WERI-Rb-1 (cell line): ENCODE measurements around the gene SNX19.

Source experiments
- DNase-seq: peaks from one replicate; pipeline ENCODE4 v3.0.0-alpha.2; 2020
- H3K27ac ChIP-seq: fragments of 250-450 bp; sonication (Bioruptor Pico); 2 replicates; pipeline ENCODE4 v1.5.1; 2020; ENCODE audit warnings: mild to moderate bottlenecking, moderate library complexity
- H3K27me3 ChIP-seq: fragments of 250-450 bp; sonication (Bioruptor Pico); 2 replicates; pipeline ENCODE4 v1.5.1; 2021; ENCODE audit warnings: mild to moderate bottlenecking, low read depth, moderate library complexity; ENCODE audit not compliant: insufficient read depth, severe bottlenecking
- H3K36me3 ChIP-seq: fragments of 250-450 bp; sonication (Bioruptor Pico); 2 replicates; pipeline ENCODE4 v1.5.1; 2020; ENCODE audit warnings: mild to moderate bottlenecking, moderate library complexity
- H3K4me3 ChIP-seq: 2 replicates; pipeline ENCODE4 v1.5.1; 2011; ENCODE audit warnings: low read depth, mild to moderate bottlenecking, control low read depth, low read length
- H3K9me3 ChIP-seq: fragments of 250-450 bp; sonication (Bioruptor Pico); 2 replicates; pipeline ENCODE4 v1.5.1; 2021; ENCODE audit warnings: mild to moderate bottlenecking, moderate library complexity; ENCODE audit not compliant: severe bottlenecking
- CTCF ChIP-seq: IDR thresholded peaks from 2 replicates; pipeline ENCODE4 v1.5.1; 2011; ENCODE audit warnings: low read depth, mild to moderate bottlenecking, control low read depth, inconsistent platforms, low read length

Gene SNX19

GRCh38 chr11:130894322-130895025 is 21.8 kb downstream of the SNX19 start:
- Histone ChIP-seq H3K36me3 (peaks cover 54% of the 10 kb centered on the region), H3K4me3 (no peak overlapping the region)
- peak; percentile 61 for DNase-seq

GRCh38 chr11:130892861-130893260 is 23.4 kb downstream of the SNX19 start:
- H3K36me3 ChIP-seq, result peaks cover 43% of the 10 kb centered on the region
- no peaks in the 10 kb centered on the region for H3K9me3 ChIP-seq
- H3K4me3 ChIP-seq, result no peak overlapping the region
- TF ChIP-seq CTCF, result no peak
- H3K27ac ChIP-seq, result no peak overlapping the region
- H3K27me3 ChIP-seq, result no peaks in the 10 kb centered on the region
- DNase-seq, result no peak

More at GRCh38 chr11:130894322-130895025, 21.8 kb downstream of the SNX19 start:
- H3K27me3 ChIP-seq, result no peaks in the 10 kb centered on the region
- H3K9me3 ChIP-seq, result no peaks in the 10 kb centered on the region
- TF ChIP-seq CTCF, result peak; percentile 81
- H3K27ac ChIP-seq, result no peak overlapping the region

GRCh38 chr11:130891326-130891725 is 25.0 kb downstream of the SNX19 start:
- Histone ChIP-seq H3K36me3 (peaks cover 42% of the 10 kb centered on the region), H3K27me3 (no peaks in the 10 kb centered on the region), H3K4me3 (no peak overlapping the region), H3K27ac (no peak overlapping the region), H3K9me3 (no peaks in the 10 kb centered on the region)
- DNase-seq, result no peak
- TF ChIP-seq CTCF, result no peak

GRCh38 chr11:130890039-130890745 is 26.1 kb downstream of the SNX19 start:
- no peak overlapping the region for H3K27ac ChIP-seq
- H3K36me3 ChIP-seq, result peaks cover 31% of the 10 kb centered on the region
- H3K4me3 ChIP-seq, result no peak overlapping the region
- DNase-seq, result no peak
- H3K9me3 ChIP-seq, result no peaks in the 10 kb centered on the region
- no peaks in the 10 kb centered on the region for H3K27me3 ChIP-seq
- TF ChIP-seq CTCF, result no peak

GRCh38 chr11:130888790-130889189 is 27.5 kb downstream of the SNX19 start:
- Histone ChIP-seq H3K27ac (no peak overlapping the region), H3K4me3 (no peak overlapping the region), H3K36me3 (peaks cover 27% of the 10 kb centered on the region), H3K27me3 (no peaks in the 10 kb centered on the region), H3K9me3 (no peaks in the 10 kb centered on the region)
- TF ChIP-seq CTCF, result no peak
- DNase-seq, result no peak
